H9 (cell line): ENCODE results near the gene LYPD8. TPM values are rescaled to one million over a fixed set of nuclear protein-coding genes. Genes with fewer than 3 reads are reported as not detected.

Source experiments
- DNase-seq: peaks from one replicate; pipeline ENCODE4 v3.0.0-alpha.2; 2017
- H2AFZ ChIP-seq: one replicate; pipeline ENCODE4 v1.6.1; 2013; ENCODE audit warnings: mild to moderate bottlenecking, low read length, control low read depth, moderate library complexity
- H2AK5ac ChIP-seq: 2 replicates; pipeline ENCODE4 v1.6.1; 2013; ENCODE audit warnings: low read length, control low read depth, mixed read lengths; ENCODE audit not compliant: insufficient read length
- H2BK120ac ChIP-seq: one replicate; pipeline ENCODE4 v1.6.1; 2013; ENCODE audit warnings: low read depth, mild to moderate bottlenecking, low read length, control low read depth, inconsistent platforms; ENCODE audit not compliant: poor library complexity, severe bottlenecking
- H2BK12ac ChIP-seq: 2 replicates; pipeline ENCODE4 v1.6.1; 2013; ENCODE audit warnings: low read length, control low read depth, mixed read lengths, low read depth; ENCODE audit not compliant: insufficient read length
- H2BK15ac ChIP-seq: 2 replicates; pipeline ENCODE4 v1.6.1; 2013; ENCODE audit warnings: low read depth, low read length, control low read depth
- H2BK20ac ChIP-seq: one replicate; pipeline ENCODE4 v1.6.1; 2013; ENCODE audit warnings: low read depth, mild to moderate bottlenecking, low read length, control low read depth, inconsistent platforms; ENCODE audit not compliant: poor library complexity, severe bottlenecking
- H2BK5ac ChIP-seq: 2 replicates; pipeline ENCODE4 v1.6.1; 2013; ENCODE audit warnings: low read length, control low read depth, mixed read lengths; ENCODE audit not compliant: insufficient read length
- H3K14ac ChIP-seq: 2 replicates; pipeline ENCODE4 v1.6.1; 2013; ENCODE audit warnings: low read length, control low read depth; ENCODE audit not compliant: insufficient read depth
- H3K18ac ChIP-seq: 2 replicates; pipeline ENCODE4 v1.6.1; 2013; ENCODE audit warnings: low read depth, mild to moderate bottlenecking, mixed read lengths, low read length, control low read depth; ENCODE audit not compliant: insufficient read length
- H3K23ac ChIP-seq: 2 replicates; pipeline ENCODE4 v1.6.1; 2013; ENCODE audit warnings: low read length, control low read depth, mixed read lengths, low read depth; ENCODE audit not compliant: insufficient read length
- H3K23me2 ChIP-seq: 2 replicates; pipeline ENCODE4 v1.6.1; 2013; ENCODE audit warnings: low read depth, mild to moderate bottlenecking, mixed read lengths, low read length, control low read depth; ENCODE audit not compliant: insufficient read length, poor library complexity, severe bottlenecking
- H3K27ac ChIP-seq: 2 replicates; pipeline ENCODE4 v1.5.1; 2013; ENCODE audit warnings: low read length, control low read depth, mixed read lengths, low read depth; ENCODE audit not compliant: insufficient read length
- H3K27me3 ChIP-seq: 2 replicates; pipeline ENCODE4 v1.6.1; 2013; ENCODE audit warnings: low read length, control low read depth, inconsistent platforms; ENCODE audit not compliant: insufficient read depth
- H3K4ac ChIP-seq: 2 replicates; pipeline ENCODE4 v1.6.1; 2013; ENCODE audit warnings: low read depth, mild to moderate bottlenecking, control low read depth, inconsistent platforms, low read length, moderate library complexity
- H3K4me1 ChIP-seq: 2 replicates; pipeline ENCODE4 v1.6.1; 2013; ENCODE audit warnings: low read length, control low read depth, inconsistent platforms; ENCODE audit not compliant: insufficient read depth
- H3K4me2 ChIP-seq: 2 replicates; pipeline ENCODE4 v1.6.1; 2013; ENCODE audit warnings: low read length, control low read depth, mixed read lengths; ENCODE audit not compliant: insufficient read length, insufficient read depth
- H3K56ac ChIP-seq: 2 replicates; pipeline ENCODE4 v1.6.1; 2013; ENCODE audit warnings: low read depth, mild to moderate bottlenecking, mixed read lengths, low read length, control low read depth; ENCODE audit not compliant: insufficient read length
- H3K79me1 ChIP-seq: 2 replicates; pipeline ENCODE4 v1.6.1; 2013; ENCODE audit warnings: low read depth, mild to moderate bottlenecking, moderate library complexity, low read length, control low read depth, inconsistent platforms; ENCODE audit not compliant: insufficient read depth, poor library complexity, severe bottlenecking
- H3K79me2 ChIP-seq: 2 replicates; pipeline ENCODE4 v1.6.1; 2013; ENCODE audit warnings: low read length, control low read depth, inconsistent platforms; ENCODE audit not compliant: insufficient read depth
- H3K9ac ChIP-seq: 2 replicates; pipeline ENCODE4 v1.6.1; 2013; ENCODE audit warnings: low read length, control low read depth, mixed read lengths; ENCODE audit not compliant: insufficient read length; ENCODE audit errors: extremely low read depth
- H3K9me3 ChIP-seq: one replicate; pipeline ENCODE4 v1.6.1; 2013; ENCODE audit warnings: low read depth, low read length, inconsistent platforms; ENCODE audit not compliant: control insufficient read depth
- H3T11ph ChIP-seq: one replicate; pipeline ENCODE4 v1.6.1; 2013; ENCODE audit warnings: mild to moderate bottlenecking, low read length, control low read depth, inconsistent platforms
- H4K20me1 ChIP-seq: one replicate; pipeline ENCODE4 v1.6.1; 2013; ENCODE audit not compliant: control insufficient read depth, insufficient read length, insufficient read depth
- H4K5ac ChIP-seq: 2 replicates; pipeline ENCODE4 v1.6.1; 2013; ENCODE audit warnings: low read depth, mild to moderate bottlenecking, mixed read lengths, low read length, control low read depth; ENCODE audit not compliant: insufficient read length
- H4K8ac ChIP-seq: replicated peaks from 2 replicates; pipeline ENCODE4 v1.6.1; 2013; ENCODE audit warnings: low read length, control low read depth, mixed read lengths, low read depth; ENCODE audit not compliant: insufficient read length
- H4K91ac ChIP-seq: 2 replicates; pipeline ENCODE4 v1.6.1; 2013; ENCODE audit warnings: low read depth, mild to moderate bottlenecking, moderate library complexity, mixed read lengths, low read length, control low read depth; ENCODE audit not compliant: insufficient read length
- H3K27ac Mint-ChIP-seq, 3 experiments: 2 replicates in 2 of 3; 3 replicates in 1 of 3; pipeline ENCODE4 v1.8.0; 2020 to 2021; ENCODE audit warnings: mixed read lengths in 3 of 3, mild to moderate bottlenecking in 1 of 3, moderate library complexity in 1 of 3
- H3K27me3 Mint-ChIP-seq: 2 replicates; pipeline ENCODE4 v1.8.0; 2021; ENCODE audit warnings: low read depth, mild to moderate bottlenecking, moderate library complexity, mixed read lengths
- H3K36me3 Mint-ChIP-seq, 3 experiments: 2 replicates in 2 of 3; 3 replicates in 1 of 3; pipeline ENCODE4 v1.8.0; 2020 to 2021; ENCODE audit warnings: low read depth in 3 of 3, mixed read lengths in 3 of 3; ENCODE audit not compliant: insufficient read depth in 1 of 3
- H3K4me1 Mint-ChIP-seq, 2 experiments: 2 replicates each; pipeline ENCODE4 v1.8.0; 2020; ENCODE audit warnings: mixed read lengths in 2 of 2
- H3K4me3 Mint-ChIP-seq, 2 experiments: 2 replicates in 1 of 2; 3 replicates in 1 of 2; pipeline ENCODE4 v1.8.0; 2020 to 2021; ENCODE audit warnings: mild to moderate bottlenecking in 2 of 2, mixed read lengths in 2 of 2, moderate library complexity in 1 of 2
- H3K9me3 Mint-ChIP-seq, 2 experiments: 2 replicates in 1 of 2; 3 replicates in 1 of 2; pipeline ENCODE4 v1.8.0; 2020; ENCODE audit warnings: mild to moderate bottlenecking in 2 of 2, mixed read lengths in 2 of 2, moderate library complexity in 1 of 2
- WGBS: extraction: QIAGEN DNeasy Blood & Tissue Kit; methylation state at CpG from one replicate; pipeline ENCODE4 v1.1.7; 2013; ENCODE audit warnings: missing lambda C conversion rate, low lambda C conversion rate, mixed read lengths; ENCODE audit not compliant: insufficient read length; ENCODE audit errors: extremely low coverage; 5-methylcytosine and 5-hydroxymethylcytosine counted together
- total RNA-seq: library from RNA; stranded (reverse); gene quantifications from 2 replicates; pipeline ENCODE4 v1.2.1, GENCODE V29; 2021
- TF ChIP-seq, protein P1 (sequence below): fragments of 200-600 bp; sonication (generic); conservative IDR thresholded peaks from 3 replicates; pipeline ENCODE4 v1.8.0; 2021; ENCODE audit warnings: antibody characterized with exemption, mild to moderate bottlenecking

LYPD8 gene
- total RNA-seq, 1 experiment from 2014 or later, result not detected

DNA sequence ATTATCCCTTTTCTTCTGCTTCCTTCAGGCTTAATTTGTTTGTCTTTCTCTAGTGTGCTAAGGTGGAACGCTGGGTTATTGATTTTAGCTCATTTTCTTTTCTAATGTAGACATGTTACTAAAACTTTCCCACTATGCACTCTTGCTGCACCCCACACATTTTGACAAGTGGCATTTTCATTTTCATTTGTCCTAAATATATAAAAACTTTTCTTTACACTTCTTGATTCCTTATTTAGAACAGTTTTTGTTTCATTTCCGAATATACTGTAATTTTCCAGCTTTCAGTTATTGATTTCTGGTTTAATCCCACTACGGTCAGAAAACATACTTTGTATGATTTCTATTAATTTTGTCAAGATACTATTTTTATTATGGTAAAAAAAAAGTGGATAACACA, 44.9 kb upstream of the LYPD8 start:
- H3K79me2 ChIP-seq, result no peaks in the 10 kb centered on the region
- no peaks in the 10 kb centered on the region for H3K4me1 ChIP-seq
- Mint-ChIP-seq H3K9me3 (peaks cover 79 to 89% of the 10 kb centered on the region in 2 experiments), H3K4me3 (no peak overlapping the region), H3K36me3 (peaks cover 2 to 17% (median 3%) of the 10 kb centered on the region in 3 experiments; a peak in 4 of 7 replicates), H3K27me3 (peaks cover 6% of the 10 kb centered on the region), H3K4me1 (no peaks in the 10 kb centered on the region), H3K27ac (no peak overlapping the region)
- TF ChIP-seq, protein P1, sequence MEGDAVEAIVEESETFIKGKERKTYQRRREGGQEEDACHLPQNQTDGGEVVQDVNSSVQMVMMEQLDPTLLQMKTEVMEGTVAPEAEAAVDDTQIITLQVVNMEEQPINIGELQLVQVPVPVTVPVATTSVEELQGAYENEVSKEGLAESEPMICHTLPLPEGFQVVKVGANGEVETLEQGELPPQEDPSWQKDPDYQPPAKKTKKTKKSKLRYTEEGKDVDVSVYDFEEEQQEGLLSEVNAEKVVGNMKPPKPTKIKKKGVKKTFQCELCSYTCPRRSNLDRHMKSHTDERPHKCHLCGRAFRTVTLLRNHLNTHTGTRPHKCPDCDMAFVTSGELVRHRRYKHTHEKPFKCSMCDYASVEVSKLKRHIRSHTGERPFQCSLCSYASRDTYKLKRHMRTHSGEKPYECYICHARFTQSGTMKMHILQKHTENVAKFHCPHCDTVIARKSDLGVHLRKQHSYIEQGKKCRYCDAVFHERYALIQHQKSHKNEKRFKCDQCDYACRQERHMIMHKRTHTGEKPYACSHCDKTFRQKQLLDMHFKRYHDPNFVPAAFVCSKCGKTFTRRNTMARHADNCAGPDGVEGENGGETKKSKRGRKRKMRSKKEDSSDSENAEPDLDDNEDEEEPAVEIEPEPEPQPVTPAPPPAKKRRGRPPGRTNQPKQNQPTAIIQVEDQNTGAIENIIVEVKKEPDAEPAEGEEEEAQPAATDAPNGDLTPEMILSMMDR, result no peak
- no peak overlapping the region for H3K4ac ChIP-seq
- no CpG with 5 or more reads among the region's 3 CpGs for WGBS
- H3K9me3 ChIP-seq, result peaks cover 44% of the 10 kb centered on the region
- no peak overlapping the region for H3T11ph ChIP-seq
- no peak overlapping the region for H3K23ac ChIP-seq
- H3K27me3 ChIP-seq, result no peaks in the 10 kb centered on the region
- no peak overlapping the region for H4K5ac ChIP-seq
- no peaks in the 10 kb centered on the region for H3K23me2 ChIP-seq
- H4K20me1 ChIP-seq, result no peaks in the 10 kb centered on the region
- no peak overlapping the region for H3K27ac ChIP-seq
- H3K56ac ChIP-seq, result no peak overlapping the region
- no peak overlapping the region for H2AFZ ChIP-seq
- no peak overlapping the region for H2BK20ac ChIP-seq
- no peak overlapping the region for H4K91ac ChIP-seq
- no peak overlapping the region for H2BK5ac ChIP-seq
- H3K14ac ChIP-seq, result no peak overlapping the region
- H2BK120ac ChIP-seq, result no peak overlapping the region
- no peak overlapping the region for H4K8ac ChIP-seq
- H2BK15ac ChIP-seq, result no peak overlapping the region
- H2AK5ac ChIP-seq, result no peak overlapping the region
- no peak for DNase-seq
- H3K9ac ChIP-seq, result no peak overlapping the region
- H3K4me2 ChIP-seq, result no peak overlapping the region
- no peak overlapping the region for H3K18ac ChIP-seq
- no peak overlapping the region for H2BK12ac ChIP-seq
- no peaks in the 10 kb centered on the region for H3K79me1 ChIP-seq
